GM12891 (cell line): ENCODE measurements around the gene NPR2.

ENCODE experiments used
- POLR2A ChIP-seq: IDR thresholded peaks from 2 replicates; pipeline ENCODE4 v1.6.1; 2011; ENCODE audit warnings: low read depth, low read length, control low read depth
- SPI1 ChIP-seq: IDR thresholded peaks from 2 replicates; pipeline ENCODE4 v1.6.1; 2011; ENCODE audit warnings: low read depth, low read length, control low read depth
- TAF1 ChIP-seq: IDR thresholded peaks from 2 replicates; pipeline ENCODE4 v1.6.1; 2011; ENCODE audit warnings: low read depth, low read length, control low read depth

DNA sequence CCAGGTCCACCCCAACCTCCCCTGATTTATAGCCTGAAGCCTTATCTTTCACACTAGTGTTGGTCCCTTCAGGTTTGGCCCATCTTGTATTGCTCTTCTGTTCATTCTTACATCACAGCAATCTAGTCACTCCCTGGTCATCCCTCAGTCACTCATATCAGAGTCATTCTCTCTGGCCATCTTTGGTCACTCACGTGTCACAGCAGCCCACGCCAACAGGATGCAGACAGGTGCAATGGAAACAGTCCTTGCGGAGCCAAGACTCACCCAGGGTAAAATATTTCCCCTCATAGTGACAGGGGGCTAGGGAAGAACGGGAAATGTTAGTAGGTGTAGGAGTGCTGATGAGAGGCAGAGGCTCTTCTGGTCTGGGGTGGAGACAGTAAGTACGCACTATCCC is 37.9 kb upstream of the NPR2 start:
- TF ChIP-seq POLR2A, result no peak
- no peak for TF ChIP-seq SPI1
- TF ChIP-seq TAF1, result no peak
